Measurements from ENCODE around the gene UGT1A8.
"Not testable (repeated sequence)": the region's sequence is repeated elsewhere in the genome, so short reads cannot be mapped to it uniquely, and the experiment has no call there.

The UGT1A8 gene

DNA sequence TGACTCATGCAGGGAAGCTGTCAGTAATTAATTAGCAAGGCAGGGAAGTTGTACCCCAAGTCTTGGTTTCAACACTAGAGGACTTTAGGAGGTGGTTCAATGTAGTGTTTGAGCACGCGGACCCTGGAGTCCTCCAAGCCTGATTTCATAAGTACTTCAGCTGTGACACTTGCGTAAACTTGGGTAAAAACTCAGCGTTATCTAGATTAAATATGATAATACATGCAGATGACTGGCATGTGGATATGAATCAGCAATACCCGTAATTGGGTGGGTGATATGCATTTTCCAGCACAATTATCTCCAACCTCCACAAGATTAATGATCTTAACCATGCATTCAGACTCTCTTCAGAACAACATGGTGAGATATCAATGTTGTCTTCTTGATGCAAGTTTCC is 69.5 kb downstream of the UGT1A8 start:
- DNase-seq (ENCODE audit: low read depth in 2 of 2) = no peak

DNA sequence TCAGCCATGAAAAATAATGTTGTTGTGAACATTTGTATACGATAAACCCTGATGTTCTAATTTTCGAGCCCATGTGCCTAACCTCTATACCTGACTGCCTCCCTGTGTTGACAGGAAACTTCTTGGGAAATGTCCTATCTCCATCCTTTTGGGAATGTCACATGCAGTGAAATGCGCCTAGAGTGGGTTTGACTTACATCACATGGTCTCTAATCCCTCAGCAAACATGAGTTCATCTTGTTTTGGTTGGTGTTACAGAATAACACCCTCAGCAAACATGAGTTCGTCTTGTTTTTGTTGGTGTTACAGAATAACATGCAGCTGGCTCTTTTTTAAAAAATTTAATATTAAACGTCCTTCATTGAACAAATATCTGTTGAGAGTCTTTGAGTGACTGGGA is 70.9 kb downstream of the UGT1A8 start:
- DNase-seq (ENCODE audit: low read depth in 2 of 2) = no peak

DNA sequence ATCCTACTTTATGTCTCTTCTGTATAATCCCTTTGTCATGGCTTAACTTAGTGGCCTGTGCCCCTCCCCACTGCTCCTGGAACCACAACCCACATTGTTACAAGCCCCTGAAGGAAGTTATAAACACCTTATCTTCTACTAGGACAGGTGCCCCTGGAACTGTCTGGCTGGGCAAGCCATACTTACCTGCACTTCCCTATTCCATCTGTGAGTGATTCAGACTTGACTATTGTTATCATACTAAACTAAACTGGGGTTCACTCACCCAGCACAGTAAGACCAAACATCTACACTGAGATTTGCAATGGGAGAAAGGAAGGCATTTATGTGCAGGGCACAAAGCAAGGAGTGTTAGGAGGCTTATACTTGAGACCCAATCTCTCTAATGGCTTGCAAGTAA is 71.6 kb downstream of the UGT1A8 start:
- no peak for DNase-seq (ENCODE audit: low read depth in 2 of 2)

DNA sequence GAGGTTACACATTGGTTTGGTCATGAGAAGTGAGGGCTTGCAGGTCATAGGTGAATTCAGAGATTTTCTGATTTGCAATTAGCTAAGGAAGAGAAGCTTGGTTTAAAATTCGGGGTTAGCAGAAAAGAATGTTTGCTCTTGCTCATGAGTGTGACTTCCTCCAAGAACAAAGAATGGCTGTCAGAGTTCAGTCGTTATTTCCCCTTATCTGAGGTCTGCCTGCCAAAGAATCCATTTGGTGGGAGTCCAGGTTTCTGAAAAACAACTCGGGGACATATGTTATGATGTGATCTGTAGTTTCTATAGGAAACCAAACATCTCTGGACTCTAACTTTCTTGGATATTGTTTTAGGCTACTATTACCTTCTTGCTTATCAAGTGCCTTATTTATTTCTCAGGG is 72.1 kb downstream of the UGT1A8 start:
- DNase-seq (ENCODE audit: low read depth in 2 of 2) = no peak

DNA sequence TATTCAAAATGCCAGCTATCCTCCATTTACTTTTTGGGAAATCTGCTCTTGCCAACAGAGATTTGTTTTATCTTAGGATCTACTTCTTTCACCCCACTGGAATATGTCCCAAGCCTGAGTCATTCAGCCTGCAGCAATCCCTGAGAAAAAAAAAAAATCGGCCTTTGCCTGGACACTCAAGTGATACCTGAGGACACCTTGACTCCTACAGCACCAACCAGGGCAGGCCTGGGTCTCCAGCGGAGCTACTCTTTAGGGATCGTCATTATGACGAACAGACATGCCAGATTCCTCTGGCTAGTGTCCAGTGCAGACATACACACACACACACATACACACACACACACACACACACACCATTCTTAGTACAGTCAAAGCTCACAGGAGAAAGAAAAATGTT is 73.0 kb downstream of the UGT1A8 start:
- no peak for DNase-seq (ENCODE audit: low read depth in 2 of 2)

DNA sequence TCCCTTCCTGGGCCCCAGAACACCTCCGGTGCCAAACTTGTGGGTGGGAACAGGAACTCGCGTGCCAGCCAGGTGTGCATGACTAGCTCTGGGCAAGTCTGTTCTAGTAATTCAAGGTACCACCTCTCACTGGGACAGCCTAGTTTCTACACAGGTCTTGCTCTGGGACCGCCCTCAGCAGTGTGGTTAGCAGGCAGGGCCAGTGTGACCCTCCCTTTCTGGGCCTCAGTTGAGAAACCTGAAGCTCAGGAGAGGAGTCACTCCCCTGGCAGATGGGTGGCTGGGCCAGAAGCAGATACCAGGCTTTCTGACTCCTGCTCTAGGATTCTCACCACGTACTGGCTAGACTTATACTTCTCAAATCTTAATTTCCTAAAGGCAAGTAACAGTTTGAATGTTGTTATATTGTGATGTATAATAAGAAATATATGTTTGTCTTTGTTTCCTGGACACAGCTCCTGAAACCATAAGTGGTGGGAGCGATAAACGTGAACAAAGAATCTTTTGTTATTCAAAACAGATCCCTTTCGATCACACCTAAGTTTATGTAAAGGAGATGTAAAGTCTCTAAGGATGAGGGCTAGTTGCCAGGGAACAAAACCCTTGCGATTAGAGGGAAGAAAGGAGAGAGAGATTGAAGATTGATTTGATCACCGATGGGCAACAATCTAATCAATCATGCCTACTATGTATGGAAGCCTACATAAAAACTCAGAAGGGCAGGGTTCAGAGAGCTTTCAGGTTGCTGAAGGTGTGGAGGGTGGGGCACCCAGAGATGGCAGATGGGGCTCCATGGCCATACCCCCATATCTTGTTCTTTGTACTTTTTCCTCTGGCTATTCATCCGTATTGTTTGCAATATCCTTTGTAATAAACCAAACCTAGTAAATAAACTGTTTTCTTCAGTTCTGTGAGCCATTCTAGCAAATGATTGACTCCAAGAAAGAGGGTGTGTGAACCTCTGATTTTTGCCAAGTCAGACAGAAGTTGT is 74.3 kb downstream of the UGT1A8 start:
- no peak for DNase-seq (ENCODE audit: low read depth in 2 of 2)

DNA sequence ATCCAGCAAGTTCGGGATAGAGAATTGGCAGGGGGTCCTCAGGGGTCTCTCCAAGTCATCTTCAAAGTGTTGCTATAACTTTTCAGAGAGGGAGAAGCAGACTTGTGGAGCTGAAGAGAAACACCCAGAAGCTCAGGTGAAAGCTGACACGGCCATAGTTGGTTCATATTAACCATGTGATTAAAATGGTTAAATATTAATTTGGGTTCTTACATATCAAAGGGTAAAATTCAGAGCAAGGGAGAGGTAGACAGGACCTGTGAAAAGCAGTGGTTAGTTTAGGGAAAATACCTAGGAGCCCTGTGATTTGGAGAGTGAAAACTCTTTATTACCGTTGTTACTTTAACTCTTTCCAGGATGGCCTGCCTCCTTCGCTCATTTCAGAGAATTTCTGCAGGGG is 75.2 kb downstream of the UGT1A8 start, which contains the start of gene UGT1A6:
Gene UGT1A6, plus strand, starts transcription at position 243 of the 400 bp plus-strand sequence. Its CDS starts 115 bp downstream, at position 358.
- no peak for DNase-seq (ENCODE audit: low read depth in 2 of 2)

DNA sequence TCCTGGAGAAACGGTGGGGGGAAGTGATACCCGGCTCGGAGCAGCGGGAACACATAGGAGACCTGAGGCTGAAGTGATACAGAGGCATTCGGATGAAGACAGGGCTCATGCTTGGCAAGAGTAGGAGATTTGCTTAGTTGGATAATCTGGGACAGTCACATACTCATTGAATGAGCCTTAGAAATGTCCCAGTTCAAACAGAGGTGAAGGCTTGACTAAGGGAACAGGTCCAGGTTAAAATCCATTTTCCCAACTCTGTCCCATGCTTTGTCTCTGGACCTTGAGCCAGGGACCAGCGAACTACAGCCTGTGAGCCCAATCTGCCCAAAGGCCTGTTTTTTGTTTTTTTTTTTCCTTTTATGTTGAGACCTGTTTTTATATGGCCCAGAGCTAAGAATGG is 76.5 kb downstream of the UGT1A8 start:
- no peak for DNase-seq (ENCODE audit: low read depth in 2 of 2)

DNA sequence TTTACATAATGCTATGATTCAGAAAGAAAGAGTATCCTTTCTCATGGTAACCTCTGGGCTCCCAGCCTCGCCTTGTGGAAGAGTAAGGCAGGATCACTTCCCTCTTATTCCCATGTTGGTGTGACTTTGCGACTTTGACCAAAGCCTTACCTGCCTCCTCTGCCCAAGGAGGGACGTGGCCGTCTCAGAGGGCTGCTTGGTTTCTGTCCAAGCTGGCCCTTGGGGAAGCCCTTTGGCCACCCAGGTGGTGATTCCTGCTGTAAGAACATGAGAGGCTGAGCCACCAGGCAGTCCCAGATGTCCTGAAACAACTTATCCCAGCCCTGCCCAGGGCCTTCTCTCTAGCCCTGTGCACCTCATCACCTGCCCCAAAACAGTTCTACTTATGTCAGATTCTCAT is 81.3 kb downstream of the UGT1A8 start:
- DNase-seq (ENCODE audit: low read depth in 2 of 2) = no peak

DNA sequence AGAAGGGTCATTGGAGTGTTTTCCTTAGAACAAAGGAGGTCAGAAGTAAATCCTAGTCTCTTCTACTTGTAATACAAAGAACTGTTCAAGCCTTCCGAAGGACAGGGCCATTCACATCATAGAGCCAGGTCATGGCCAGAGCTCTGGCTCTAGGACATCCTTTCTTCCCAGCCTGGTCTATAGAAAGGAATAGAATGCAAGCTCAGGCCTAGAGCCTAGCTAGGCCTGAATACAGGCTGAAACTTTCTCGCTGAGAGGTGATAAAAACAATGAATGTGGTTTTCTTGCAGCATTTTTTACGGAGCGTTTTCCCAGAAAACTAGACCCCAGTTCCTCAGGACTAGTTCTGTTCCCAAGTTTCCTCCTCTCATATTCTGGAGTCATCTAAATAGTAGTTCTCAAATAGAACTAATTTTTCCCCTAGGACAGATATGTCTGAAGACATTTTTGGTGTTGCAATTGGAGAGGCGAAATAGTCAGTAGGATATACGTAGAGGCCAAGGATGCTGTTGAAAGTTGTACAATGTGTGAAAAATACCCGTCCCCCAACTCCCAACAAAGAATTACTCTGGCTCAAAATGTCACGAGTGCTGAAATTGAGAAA is 82.1 kb downstream of the UGT1A8 start:
- DNase-seq (ENCODE audit: low read depth in 2 of 2) = no peak

DNA sequence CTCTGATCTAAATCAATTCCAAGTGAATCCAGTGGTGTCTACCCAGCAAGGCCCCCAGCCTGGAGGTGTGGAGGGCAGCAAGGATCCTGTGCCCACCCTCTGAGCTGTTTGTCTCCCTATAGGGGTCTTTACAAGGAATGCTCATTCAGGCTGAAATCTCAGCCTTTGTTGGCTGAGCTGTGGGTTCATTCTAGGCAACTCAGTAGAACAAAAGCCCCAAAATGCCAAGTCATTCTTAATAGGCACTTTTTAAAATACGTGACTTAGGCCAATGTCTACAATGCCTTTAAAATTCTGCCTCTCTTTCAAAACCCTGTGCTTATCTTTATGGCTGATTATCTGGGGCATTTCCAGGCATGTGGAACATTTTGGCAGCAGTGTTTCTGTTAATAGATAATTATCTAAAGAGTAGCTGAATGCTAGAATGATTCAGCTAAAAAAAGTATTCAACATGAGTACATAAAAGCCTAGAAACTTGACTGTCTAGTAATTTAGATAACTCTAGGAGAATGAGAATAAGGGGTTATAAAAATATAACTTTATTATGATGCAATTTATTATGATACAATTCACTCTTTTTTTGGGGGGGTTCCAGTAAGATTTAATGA is 82.7 kb downstream of the UGT1A8 start:
- no peak for DNase-seq (ENCODE audit: low read depth in 2 of 2)

DNA sequence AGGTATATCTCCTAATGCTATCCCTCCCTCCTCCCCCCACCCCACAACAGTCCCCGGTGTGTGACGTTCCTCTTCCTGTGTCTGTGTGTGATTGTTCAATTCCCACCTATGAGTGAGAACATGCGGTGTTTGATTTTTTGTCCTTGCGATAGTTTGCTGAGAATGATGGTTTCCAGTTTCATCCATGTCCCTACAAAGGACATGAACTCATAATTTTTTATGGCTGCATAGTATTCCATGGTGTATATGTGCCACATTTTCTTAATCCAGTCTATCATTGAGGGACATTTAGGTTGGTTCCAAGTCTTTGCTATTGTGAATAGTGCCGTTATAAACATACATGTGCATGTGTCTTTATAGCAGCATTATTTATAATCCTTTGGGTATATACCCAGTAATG is 83.4 kb downstream of the UGT1A8 start:
- DNase-seq (ENCODE audit: low read depth in 2 of 2) = not testable (repeated sequence)

DNA sequence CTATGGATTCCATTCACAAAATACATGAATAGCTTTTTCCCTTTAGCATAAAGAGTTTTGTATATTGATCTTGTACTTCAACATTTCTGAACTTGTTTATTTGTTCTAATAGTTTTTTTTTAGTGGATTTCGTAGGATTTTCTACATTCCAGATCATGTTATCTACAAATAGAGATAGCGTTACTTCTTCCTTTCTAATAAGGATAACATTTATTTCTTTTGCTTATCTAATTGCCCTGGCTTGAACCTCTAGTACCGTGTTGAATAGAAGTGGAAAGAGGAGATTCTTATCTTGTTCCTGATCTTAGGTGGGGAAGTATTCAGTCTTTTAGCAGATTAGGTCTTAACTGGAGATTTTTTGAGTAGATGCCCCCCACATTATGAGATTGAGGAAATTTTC is 84.8 kb downstream of the UGT1A8 start:
- DNase-seq (ENCODE audit: low read depth in 2 of 2) = no peak

DNA sequence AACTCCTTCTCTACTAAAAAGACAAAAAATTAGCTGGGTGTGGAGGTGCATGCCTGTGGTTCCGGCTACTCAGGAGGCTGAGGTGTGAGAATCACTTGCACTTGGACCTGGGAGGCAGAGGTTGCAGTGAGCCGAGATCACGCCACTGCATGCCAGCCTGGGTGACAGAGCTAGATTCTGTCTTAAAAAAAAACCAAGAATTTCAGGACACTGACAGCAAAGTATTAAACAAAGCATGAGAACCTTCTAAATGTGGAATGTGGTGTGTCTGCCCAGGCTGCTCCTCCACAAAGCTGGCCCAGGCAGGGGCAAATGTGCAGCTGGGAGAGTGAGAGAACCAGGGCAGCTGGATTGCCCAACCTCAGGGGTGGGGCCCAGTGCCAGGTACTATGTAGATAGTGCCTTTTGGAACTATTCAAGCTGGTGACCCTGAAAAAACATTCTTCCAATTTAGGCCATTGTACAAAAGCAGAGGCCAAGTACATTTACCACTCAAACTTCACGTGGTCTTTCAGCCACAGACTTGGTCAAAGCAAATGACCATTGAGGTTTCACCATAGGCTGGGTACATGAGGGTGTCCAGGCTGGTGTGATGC is 88.6 kb downstream of the UGT1A8 start:
- no peak for DNase-seq (ENCODE audit: low read depth in 2 of 2)

DNA sequence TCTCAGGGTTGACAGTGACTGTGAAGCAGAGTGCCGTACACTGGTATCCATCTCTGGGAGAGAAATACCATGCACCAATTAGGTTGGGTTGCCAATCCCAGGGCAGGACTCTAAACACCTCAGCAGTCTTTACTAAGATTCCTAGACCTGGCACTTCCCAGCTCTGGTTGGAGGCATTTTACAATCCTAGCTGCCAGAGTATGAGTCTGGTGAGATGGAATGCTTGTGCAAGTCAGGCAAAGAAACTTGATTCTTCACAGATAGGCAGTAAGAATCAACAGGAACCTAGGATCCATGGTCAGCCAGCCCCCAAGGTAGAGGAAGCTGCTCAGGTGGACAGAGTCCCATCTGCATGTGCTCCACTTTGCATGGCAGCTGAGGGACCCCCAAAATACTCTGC is 89.3 kb downstream of the UGT1A8 start:
- no peak for DNase-seq (ENCODE audit: low read depth in 2 of 2)

DNA sequence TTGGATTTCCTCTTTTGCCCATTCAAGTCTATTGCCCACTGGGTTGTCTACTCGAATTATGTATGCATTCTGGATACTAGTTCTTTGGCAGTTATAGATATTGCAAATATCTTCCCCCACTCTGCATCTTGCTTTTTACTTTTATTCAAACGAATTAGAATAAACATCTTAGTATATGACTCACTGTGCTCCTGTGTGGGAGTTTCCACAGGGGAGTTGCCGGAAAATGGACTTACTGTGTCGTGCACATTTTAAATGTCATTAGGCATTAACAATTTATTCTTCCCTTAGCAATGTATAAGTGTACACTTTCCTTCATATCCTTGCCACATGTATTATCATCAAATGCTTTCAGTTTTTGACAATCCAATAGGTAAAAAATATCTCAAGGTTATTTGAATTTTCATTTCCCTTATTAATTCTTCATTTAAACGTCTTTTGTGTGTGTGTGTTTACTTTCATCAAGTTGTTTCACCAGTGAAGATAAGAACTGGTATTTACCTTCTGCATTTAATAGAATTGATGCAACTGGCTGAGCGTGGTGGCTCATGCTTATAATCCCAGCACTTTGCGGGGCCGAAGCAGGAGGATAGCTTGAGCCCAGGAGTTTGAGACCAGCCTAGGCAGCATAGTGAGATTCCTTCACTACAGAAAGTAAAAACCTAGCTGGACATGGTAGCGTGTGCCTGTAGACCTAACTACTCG is 90.7 kb downstream of the UGT1A8 start:
- no peak for DNase-seq (ENCODE audit: low read depth in 2 of 2)

DNA sequence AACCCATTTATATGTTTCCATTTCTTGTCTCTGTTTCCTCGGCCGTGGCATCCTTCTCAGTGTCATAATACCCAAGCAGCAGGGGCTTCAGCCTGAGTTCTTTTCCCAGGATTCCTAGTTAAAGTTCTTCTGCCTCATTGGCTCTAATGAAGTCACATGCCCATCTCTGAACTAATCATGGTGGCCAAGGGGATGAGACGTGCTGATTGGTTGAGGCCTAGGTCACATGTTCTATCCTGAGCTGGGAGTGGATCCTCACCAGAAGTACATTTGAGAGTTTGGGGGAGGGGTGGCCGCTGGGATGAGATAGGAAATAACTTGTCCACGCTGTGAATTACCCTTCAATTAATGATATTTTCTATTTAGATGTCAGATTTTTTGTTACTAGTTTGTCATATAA is 91.5 kb downstream of the UGT1A8 start:
- DNase-seq (ENCODE audit: low read depth in 2 of 2) = no peak

DNA sequence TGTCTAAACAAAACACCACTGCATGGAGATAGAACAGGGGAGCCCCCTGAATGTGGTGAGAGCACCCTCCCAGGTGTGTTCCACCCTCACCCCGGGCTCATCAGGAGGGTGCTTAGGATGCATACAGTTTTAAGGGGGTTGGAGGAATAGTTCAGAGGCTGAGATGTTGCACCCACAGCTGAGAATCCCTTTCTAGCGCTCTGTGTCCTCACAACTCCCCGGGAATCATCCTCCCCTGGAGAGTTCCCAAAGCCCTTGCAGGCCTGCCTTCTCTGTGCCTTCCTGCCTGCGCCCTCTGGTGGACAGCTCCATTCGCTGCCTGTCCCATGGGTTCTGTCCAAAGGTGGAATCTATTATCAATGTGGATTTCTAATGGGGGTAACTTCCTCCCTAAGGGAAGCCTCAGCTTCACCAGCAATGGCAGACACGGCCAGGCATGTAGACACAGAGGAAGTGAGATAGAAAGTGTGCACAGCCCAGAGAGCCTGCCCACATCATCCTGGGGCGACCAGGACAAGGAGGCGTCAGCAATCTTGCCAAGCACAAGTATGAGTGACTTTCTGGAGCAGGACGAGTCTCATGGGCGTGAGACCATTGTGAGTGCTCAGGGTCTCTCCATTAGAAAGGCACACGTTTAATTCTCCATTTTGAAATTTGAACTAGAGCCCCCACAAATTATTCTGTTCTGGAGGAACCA is 94.0 kb downstream of the UGT1A8 start:
- DNase-seq (ENCODE audit: low read depth in 2 of 2) = peak; percentile 30 to 45

DNA sequence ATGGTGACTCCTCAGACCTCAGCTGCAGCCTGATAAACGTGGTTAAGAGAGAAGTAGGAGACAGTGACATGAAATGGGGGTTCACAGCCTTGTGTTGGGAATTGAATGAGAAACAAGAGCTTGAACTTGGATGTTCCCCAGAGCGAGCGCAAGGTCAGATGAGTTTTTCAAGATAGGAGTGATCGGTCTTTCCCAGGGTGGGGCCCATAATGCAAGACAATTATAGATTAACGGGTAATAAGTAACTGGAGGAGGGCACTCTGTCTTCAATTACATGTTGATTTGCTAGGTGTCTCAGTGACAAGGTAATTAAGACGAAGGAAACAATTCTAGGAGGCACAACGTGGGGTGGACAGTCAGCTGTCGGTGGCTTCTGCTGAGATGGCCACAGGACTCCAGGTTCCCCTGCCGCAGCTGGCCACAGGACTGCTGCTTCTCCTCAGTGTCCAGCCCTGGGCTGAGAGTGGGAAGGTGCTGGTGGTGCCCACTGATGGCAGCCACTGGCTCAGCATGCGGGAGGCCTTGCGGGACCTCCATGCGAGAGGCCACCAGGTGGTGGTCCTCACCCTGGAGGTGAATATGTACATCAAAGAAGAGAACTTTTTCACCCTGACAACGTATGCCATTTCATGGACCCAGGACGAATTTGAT is 95.3 kb downstream of the UGT1A8 start, which contains the start of gene UGT1A5:
Gene UGT1A5, plus strand, starts transcription at position 297 of the 651 bp plus-strand sequence. Its CDS starts 85 bp downstream, at position 382.
- no peak for DNase-seq (ENCODE audit: low read depth in 2 of 2)

DNA sequence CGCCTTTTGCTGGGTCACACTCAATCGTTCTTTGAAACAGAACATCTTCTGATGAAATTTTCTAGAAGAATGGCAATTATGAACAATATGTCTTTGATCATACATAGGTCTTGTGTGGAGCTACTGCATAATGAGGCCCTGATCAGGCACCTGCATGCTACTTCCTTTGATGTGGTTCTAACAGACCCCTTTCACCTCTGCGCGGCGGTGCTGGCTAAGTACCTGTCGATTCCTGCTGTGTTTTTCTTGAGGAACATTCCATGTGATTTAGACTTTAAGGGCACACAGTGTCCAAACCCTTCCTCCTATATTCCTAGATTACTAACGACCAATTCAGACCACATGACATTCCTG is 95.8 kb downstream of the UGT1A8 start:
- no peak for DNase-seq (ENCODE audit: low read depth in 2 of 2)

All from stimulated activated CD4-positive, alpha-beta T cell treated with anti-CD3 and anti-CD28 coated beads, Interleukin-1b, Interleukin-23, amount 100 ng/mL, for 1 hour (primary cell).